GM19463 (cell line): ENCODE results near the gene PELI2.

Experiments used
- ATAC-seq: cut with Tn5 transposase; IDR thresholded peaks from one replicate; pipeline ENCODE4 v1.9.1; 2021; ENCODE audit warnings: mild to moderate bottlenecking, moderate library complexity; ENCODE audit not compliant: unreplicated experiment

PELI2 gene

DNA sequence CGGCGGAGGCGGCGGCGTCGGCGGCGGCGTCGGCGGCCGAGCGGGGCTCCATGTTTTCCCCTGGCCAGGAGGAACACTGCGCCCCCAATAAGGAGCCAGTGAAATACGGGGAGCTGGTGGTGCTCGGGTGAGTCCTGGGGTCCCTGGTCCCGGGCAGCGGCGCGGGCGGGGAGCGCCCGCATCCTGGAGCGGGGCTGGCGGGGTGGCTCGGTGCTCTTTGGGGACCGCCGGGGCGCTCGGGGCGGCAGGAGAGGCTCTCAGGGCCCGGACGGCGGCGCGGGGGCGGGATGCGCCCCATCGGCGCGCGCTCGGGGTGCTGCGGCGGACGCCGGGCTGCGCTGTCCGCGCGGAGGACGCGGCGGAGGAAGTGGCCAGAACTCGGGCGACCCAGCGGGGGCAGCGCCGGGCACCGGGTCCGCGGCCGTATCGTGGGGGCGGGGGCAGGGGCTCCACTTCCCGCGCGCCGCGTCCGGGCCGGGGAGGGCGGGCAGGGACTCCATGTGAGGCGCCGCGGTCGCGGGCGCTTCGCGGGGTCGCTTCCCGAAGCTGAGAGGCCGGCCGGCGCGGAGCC is 485 bp downstream of the PELI2 start:
- peak; percentile 20 for ATAC-seq

DNA sequence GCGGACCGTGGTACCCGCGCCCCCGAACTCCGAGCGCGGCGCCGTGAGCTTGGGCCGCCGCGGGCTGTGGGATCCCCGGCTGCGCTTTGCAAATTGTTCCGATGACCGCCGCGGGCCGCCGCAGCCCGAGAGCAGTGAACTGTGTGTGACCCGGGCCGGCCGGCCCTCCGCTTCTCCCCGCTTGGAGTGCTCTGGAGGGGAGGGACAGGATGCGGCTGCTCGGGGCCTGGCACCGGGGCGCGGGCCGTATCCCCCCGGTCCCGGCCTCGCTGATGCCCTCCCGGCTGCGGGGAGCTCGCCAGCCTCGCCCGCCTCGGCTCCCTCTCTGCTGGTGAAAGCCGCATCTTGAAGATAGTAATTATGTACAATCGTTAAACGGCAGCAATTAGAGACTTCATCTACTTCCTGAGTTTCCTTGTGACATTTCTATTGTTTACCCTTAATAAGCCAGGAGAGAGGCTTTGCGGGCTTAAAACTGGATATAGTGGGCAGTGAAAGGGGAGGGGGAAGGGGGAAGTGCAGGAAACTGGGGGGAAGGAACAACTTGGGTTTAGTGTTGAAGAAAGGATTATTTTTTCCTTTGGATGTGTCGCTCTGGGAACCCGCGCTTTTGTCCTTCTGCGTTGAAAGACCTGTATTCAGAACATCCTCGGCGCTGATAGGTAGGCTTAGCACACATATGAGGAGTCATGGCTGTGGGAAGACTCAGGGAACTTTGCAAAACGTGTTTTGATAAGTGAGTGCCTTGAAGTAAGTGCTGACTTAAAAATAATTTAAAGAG is 1.2 kb downstream of the PELI2 start:
- peak; percentile 27 for ATAC-seq

DNA sequence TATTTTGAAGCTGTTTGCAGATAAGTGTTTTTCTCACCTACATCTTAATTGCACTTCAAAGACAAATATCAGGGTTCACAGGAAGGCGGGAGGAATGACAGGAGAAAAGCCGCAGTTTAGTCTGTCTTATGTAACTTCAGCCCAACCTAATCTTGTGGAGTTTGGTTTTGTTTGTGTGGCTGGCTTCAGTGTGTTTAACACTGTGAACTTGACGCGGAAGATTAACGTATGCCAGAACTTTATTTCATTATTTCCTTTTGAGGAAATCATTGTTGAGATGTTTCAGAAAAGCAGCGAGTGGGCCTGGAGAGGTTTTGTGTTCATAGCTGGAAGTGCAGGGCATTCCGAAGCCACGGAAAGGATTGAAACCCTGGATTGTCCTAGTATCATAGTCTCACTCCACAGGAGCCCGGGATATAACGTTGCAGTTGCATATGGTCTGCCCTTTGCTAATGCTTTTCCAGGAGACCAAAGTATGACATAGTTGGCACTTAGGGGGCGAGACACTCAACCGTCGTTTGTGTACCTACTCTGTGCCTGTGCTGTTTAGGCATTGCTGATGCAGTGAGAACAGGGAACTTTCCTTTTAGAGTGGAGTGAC is 2.0 kb downstream of the PELI2 start:
- no peak for ATAC-seq

DNA sequence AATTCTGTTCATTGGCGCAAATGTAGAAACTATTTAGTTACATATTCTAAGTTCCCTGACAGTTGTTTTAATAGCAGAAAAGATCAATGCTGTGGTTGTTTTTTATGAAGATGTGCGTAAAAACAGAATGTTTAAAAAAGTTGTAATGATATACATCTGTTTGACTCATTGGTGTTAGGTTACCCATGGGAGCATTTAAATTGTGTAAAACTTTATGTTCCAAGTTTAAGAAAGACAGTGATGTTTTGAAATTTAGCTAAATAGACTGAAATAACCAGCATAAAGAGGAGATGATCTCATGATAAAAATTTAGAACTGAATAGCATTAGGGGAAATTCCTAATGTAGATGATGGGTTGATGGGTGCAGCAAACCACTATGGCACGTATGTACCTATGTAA is 3.6 kb downstream of the PELI2 start:
- ATAC-seq: no peak

DNA sequence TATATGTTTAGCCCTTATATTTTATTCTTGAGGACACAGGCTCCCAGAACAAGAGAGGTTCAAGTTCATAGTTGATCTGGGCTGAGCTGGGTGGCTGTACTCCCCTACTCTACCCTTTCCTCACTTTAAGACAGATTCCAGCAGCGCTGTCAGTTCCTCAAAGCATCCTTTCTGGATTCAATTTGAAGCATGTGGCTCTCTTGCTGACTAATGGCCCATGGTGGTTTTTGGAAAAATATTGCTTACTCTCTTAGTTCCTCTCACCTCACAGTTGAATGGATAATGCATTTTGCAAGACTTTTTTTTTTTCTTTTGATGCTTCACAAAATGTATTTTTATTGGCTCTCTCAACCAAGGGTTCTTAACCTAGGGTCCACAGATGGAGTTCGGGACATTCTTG is 4.1 kb downstream of the PELI2 start:
- no peak for ATAC-seq

DNA sequence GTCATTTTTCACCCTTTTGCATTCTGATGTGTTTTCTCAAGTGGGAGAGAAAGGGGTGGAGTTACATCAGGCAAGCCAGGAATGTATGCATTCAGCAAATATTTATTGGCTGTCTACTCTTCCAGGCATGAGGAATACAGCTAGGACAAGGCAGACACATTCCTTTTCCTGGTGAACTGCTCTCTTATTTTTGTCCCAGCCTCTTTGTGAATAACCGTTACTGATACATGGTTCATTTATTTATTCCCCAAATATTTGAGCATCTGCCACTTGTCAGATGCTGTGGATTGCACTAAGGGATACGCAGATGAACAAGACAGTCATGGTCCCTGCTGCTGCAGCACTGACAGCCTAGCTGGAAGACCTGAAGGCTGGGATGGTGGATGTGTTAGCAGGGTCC is 6.1 kb downstream of the PELI2 start:
- ATAC-seq: no peak

DNA sequence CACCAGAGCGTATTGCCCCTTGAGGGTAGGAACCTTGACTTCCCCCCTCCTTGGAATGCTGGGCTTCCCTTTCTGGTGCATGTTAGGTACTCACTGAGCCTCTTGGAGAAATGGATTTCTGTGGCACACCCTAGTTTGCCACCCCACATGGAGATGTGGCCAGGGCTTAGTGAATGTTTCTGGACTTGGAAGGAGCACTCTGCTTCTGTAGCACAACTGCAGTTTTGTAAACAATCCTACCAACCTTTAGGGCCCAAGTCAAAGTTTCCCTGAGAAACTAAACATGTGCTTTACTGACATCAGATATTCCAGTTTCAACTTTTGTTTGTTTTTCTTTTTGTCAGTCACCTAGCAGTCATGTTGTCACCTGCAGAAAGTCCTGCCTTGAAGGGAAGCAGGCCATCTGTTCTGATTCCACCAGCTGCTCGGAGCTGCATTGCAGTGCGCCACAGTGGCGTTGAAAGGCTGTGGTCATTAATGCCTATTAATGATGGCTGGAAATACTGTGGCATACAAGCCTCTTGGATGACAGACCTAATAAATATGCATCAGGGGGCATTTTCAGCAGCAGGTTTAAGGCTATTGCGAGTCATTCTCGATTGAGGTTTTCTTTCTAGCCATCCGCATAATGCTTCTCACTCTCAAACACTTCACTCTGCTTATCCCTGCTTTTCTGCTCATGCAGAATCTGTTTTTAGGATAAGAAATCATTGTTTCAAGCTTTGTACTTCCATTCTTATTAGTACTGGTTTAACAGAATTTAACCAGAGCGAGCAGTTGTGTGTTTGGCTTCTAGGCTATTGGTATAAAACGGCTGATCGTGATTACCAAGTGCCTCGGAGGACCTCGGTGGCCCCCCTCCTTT is 7.8 kb downstream of the PELI2 start:
- ATAC-seq: no peak

DNA sequence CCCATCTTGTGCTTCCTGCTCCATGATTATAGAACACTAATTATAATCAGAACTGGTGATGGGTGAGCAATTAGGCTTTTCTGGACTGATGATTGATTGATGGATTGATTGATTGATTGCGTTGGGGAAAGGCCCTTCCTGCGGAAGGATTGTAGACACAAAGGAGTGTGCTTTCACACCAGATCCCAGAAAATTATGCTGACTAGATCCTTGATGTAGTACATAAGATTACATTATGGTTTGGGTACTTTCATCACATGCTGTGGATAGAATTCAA is 8.4 kb downstream of the PELI2 start:
- no peak for ATAC-seq

DNA sequence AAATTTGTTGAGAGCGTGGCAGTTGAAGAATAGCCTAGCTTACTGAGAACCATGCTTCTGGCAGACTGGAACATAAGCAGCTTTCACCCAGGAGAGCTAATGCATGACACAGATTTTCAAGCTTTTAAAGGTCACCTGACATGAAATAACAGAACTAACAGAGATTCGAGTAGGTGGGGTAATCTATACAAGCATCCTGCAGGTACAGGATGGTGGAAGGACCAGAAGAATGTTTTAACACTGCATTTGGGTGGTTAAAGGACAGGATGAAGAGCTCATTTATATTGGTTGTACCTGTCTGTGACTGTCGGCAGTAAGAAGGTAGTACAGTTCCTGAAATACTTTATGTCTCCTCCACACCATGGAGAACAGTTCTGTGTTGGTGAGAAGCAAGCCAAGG is 8.9 kb downstream of the PELI2 start:
- ATAC-seq: no peak

DNA sequence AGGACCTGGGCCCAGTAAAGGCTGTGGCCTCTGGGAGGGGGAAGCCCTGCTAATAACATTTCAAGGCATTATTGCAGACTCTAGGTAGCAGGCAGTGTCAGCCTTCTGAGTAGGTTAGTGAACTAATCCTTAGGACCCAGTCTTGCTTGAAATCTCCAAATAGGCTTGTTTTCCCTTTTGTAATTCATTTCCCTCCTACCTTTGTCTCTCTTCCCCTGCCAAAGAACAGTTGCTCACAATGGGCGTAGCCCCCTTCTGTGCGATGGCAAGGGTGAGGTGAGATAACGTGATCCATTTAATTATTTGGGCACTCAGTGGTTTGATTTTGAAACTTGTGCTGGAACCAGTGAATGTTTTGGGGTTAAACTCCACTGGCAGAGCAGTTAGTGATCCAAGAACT is 10.9 kb downstream of the PELI2 start:
- ATAC-seq: no peak

DNA sequence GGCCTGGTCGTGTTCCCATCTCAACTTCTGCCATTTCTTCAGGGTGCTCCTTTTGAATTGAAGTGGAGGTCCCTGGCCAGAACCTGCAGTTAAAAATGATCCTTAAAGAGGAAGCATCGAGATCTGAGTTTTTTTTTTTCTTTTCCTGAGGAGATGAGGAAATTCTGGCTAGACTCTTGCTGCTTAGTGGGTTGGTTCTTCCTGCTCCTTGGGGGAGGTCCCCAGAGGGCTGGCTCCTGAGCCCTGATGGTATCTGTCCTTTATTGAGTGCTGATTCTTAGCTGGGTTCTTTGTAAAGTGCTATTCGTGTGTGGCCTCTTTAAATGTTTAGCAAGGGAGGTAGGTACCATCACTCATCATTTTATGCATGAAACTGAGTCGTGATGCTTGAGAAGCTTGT is 11.7 kb downstream of the PELI2 start:
- ATAC-seq: no peak

DNA sequence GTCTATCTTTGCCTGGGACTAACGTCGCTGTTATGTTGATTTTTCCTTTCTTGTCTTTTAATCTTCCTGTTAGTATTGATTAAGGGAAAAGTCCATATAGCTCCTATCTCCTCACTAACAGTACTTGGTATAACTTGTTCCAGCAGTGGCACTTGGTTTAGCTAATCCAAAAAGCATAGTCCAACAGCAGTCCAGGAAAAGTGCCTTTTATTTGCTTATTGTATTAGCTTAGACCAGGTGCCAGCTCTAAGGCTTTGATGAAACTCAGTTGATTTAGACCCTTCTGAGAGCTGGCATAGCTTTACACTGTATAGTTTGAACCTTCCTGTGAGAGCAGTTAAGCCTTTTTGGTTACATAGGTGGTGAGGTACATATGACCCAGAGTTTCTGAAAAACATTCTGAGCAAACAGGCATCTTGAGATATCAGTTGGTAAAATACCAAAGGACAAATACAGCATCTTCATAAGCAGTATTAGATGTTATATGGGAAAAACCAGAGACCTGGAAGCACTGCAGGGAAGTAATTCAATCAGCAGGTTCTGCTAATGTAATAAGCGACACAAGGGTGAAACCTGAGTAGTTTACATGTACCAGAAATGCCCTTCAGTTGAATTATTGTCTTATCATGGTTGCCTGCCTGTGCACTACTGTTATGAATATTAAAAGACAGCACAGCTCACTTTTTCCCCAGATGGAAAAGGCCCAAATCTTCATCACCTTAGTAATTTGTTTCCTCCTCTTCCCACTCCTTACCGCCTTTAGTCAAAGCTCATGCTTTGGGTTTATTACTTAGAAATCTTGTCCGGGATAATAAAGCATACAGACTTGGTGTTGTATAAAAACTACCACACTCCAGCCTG is 13.0 kb downstream of the PELI2 start:
- ATAC-seq: no peak

DNA sequence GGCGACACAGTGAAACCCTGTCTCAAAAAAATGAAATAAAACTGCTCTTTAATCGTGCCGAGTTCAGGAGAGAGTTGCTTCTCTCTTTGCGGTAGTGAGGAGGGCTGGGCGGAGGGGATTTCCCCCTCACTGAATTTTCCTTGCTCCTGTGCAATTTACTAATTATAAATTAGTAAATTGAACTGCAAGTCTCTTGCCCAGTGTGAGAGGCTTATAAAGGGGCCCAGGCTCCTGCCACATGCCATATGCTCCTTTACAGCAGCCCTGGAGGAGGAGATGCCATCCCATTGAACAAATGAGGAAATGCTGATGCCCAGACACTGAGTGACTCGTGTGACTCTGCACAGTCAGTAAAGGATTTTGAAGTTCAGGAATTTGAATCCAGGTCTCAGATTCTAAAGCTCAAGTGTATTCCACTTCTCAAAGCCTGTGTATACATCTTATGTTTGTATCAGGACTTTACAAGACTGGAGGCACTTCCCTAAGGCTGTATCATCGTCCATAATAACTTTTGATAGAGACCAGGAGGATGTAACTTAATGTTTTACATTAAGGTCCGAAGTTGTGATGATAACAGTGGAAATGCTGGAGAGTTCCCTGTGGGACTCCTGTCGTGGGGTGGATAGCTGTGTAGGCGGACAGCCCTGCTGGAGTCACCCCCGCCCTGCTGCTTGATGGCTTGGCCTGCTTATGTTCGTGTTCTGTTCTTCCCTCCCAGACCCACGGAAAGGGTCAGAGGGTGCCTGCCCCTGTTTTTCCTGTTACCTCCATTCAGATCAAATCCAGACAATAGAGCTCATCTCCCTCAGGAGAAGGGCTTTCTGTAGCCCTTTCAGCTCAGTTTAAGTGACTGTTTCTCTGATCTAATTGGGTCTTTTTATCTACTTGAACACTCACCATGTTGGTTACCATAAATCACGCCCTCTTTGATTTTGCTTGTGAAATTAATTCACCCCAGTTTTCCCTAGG is 13.9 kb downstream of the PELI2 start:
- ATAC-seq: no peak

DNA sequence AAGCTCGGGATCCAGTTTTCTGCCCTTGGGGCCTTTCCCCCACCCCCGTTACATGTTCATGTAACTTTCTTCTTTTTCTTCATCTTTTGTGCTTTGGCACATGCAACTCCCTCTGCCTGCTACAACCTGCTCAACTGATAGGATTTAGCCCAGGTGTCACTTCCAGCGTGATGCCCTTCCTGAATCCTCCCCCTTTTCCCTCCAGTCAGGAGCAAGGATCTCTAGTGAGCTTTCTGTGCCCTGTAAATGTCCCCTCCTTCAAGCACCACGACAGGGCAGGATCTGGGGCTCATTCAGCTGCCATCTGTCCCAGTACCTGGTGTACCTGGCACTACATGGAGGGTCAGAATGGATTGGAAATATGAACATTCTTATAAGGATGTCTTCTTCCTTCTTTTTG is 15.3 kb downstream of the PELI2 start:
- no peak for ATAC-seq

DNA sequence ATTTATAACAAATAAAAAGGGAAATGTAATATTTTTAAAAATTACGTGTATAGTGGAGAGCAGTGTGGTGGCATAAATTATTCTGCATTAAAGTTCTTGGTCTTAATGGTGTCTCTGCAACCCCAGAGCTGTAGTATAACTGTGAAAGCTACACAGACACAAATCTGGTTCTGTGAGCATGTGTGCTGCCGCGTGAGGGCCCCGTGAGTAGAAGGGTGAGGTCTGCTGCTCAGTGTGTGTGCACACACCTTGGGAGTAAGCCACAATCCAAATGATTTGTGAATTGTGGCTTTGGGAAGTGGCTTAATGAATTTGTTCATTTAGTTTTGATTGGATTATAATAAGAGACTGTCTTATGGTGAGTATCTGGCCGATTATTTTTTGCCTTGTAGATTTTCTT is 16.8 kb downstream of the PELI2 start:
- no peak for ATAC-seq

DNA sequence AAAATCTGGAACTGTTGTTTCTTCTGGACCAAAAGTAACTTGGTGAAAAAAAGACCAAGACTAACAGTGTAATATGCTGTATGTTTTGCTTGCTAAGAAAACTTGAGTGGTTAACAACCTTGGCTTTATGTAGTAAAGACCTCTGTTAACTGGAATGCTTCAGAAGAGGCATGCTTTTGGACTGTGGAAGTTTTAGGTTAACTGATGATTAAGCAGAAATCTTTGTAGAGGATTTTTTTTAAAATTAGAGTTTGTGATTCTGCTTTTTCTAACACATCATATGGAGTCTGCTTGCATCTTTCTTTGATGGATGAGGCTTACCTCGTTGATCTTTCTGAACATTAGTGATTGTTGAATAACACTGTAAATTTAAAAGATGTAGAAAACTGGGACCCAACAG is 17.5 kb downstream of the PELI2 start:
- ATAC-seq: no peak

DNA sequence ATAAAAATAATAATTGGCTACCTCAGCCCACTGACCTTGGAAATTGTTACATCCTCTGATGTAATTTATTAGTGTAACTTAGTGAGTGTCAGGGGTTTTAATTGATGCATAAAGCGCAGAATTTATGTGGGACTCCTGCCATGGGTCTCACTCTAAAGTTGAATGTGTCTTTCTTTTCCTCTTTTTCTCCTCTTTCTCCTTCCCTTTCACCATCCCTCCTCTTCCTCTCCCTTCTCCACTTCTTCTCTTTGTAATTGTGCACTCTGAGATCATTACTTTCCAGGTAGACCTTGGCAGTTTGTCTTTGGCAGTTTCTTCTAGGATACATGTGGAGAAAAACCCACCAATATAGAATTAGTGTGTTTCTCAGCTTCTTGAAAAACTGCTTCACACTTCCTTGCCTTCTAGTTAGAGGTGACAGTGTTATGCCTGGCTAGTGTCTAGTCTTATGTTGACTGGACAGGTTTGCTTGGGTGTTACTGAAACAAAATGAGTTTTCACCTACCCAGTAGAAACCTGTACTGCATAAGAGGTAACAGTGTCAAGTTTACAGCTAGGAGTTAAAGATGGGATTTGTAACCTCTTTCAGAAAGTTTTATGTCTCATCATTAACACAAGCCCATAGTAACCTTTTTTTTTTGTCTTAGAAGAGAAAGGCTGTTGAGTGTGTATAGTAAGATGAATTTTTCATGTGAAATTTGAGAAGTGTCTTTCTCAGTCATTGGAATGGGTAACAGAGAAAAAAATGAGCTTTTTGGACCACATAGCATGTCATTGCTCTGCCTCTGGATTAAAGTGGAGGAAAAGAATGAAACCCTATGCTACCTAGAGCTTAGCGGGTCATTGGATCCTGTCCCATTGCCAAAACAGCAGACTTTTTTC is 18.6 kb downstream of the PELI2 start:
- no peak for ATAC-seq

DNA sequence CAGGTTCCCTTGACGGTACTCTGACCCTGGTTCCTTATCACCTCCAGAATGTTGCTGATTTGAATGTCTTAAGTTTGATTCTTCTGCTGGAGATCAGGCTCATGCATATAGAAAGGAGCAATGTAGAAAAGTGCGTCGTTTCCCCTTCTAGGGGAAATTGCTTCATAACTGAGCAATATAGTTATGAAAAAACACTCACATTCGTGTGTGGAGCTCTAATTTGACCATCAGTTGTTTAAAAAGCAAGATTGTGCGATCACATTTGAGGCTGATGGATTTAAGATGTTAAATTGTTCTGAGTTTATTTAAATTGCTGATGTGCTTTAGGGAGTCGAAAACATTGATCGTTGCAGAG is 19.2 kb downstream of the PELI2 start:
- ATAC-seq: no peak

DNA sequence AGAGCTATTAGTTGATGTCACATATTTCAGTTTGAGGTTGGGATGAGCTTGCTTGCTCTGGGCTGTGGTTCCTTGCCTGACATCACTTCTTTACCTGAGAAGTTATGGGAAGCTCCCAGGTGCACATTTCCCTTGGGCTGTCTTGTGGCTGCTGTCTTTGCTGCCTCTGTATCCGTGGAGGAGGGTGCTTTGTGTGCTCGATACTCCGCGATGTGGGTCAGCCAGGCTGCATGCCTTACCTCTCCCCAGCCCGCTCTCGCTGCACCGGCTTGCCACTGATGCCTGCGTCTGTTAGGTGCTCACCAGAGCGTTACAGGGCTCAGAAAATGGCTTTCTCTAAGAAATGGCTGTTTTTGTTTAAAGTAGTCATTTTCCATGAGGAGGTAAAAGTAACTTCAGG is 19.6 kb downstream of the PELI2 start:
- no peak for ATAC-seq
